ENCODE data around the gene SOX6. TPM values are rescaled to one million over a fixed set of nuclear protein-coding genes. Genes with fewer than 3 reads are reported as not detected.

The SOX6 gene
- total RNA-seq, 2 experiments from 2014 or later = 0.36 TPM; not detected in 1

- CTCF ChIA-PET = no interaction called here
- Mint-ChIP-seq H3K4me3 (no peak overlapping the region), H3K27ac (no peak overlapping the region), H3K27me3 (no peaks in the 10 kb centered on the region), H3K9me3 (no peaks in the 10 kb centered on the region), H3K4me1 (ENCODE audit: low read depth) (no peaks in the 10 kb centered on the region), H3K36me3 (ENCODE audit: low read depth) (no peaks in the 10 kb centered on the region)
- no peak for ATAC-seq
- DNase-seq = no peak
- TF ChIP-seq CTCF (IDR thresholded peaks at IDR 0.05) = no peak
- intact Hi-C loops (cut with micrococcal nuclease) = no loop called here
- POLR2A ChIA-PET = no interaction called here
Observed at GRCh38 chr11:16047073-16047472, 309.3 kb downstream of the SOX6 start.

GRCh38 chr11:16043617-16044016 is 312.7 kb downstream of the SOX6 start:
- CTCF ChIA-PET = no interaction called here
- TF ChIP-seq CTCF (IDR thresholded peaks at IDR 0.05) = no peak
- Mint-ChIP-seq H3K4me1 (ENCODE audit: low read depth) (no peaks in the 10 kb centered on the region), H3K27ac (no peak overlapping the region), H3K27me3 (no peaks in the 10 kb centered on the region), H3K9me3 (no peaks in the 10 kb centered on the region), H3K4me3 (no peak overlapping the region), H3K36me3 (ENCODE audit: low read depth) (no peaks in the 10 kb centered on the region)
- intact Hi-C loops (cut with micrococcal nuclease) = no loop called here
- DNase-seq = no peak
- ATAC-seq = no peak
- POLR2A ChIA-PET = no interaction called here

- no peaks in the 10 kb centered on the region for H3K9me3 Mint-ChIP-seq
- ChIA-PET CTCF (no interaction called here), POLR2A (no interaction called here)
- H3K36me3 Mint-ChIP-seq (ENCODE audit: low read depth) = no peaks in the 10 kb centered on the region
- TF ChIP-seq CTCF (IDR thresholded peaks at IDR 0.05) = no peak
- DNase-seq (no peak), ATAC-seq (no peak)
- no peaks in the 10 kb centered on the region for H3K4me1 Mint-ChIP-seq (ENCODE audit: low read depth)
- no peak overlapping the region for H3K27ac Mint-ChIP-seq
- no peaks in the 10 kb centered on the region for H3K27me3 Mint-ChIP-seq
- intact Hi-C loops (cut with micrococcal nuclease) = no loop called here
- H3K4me3 Mint-ChIP-seq = no peak overlapping the region
Observed at GRCh38 chr11:16041207-16041606, 315.1 kb downstream of the SOX6 start.

GRCh38 chr11:16040151-16040550 is 316.2 kb downstream of the SOX6 start:
- Mint-ChIP-seq H3K27ac (no peak overlapping the region), H3K4me1 (ENCODE audit: low read depth) (no peaks in the 10 kb centered on the region), H3K4me3 (no peak overlapping the region), H3K9me3 (no peaks in the 10 kb centered on the region), H3K27me3 (no peaks in the 10 kb centered on the region), H3K36me3 (ENCODE audit: low read depth) (no peaks in the 10 kb centered on the region)
- POLR2A ChIA-PET = no interaction called here
- intact Hi-C loops (cut with micrococcal nuclease) = no loop called here
- CTCF ChIA-PET = no interaction called here
- no peak for TF ChIP-seq CTCF (IDR thresholded peaks at IDR 0.05)
- DNase-seq (no peak), ATAC-seq (no peak)

GRCh38 chr11:16037179-16037578 is 319.2 kb downstream of the SOX6 start:
- H3K4me3 Mint-ChIP-seq = no peak overlapping the region
- intact Hi-C loops (cut with micrococcal nuclease) = no loop called here

More at GRCh38 chr11:16037179-16037578, 319.2 kb downstream of the SOX6 start:
- Mint-ChIP-seq H3K9me3 (no peaks in the 10 kb centered on the region), H3K36me3 (ENCODE audit: low read depth) (no peaks in the 10 kb centered on the region), H3K4me1 (ENCODE audit: low read depth) (no peaks in the 10 kb centered on the region), H3K27ac (no peak overlapping the region), H3K27me3 (no peaks in the 10 kb centered on the region)
- ChIA-PET POLR2A (interaction anchor here (0.6 kb wide), 1 partner anchor 469 kb away, joined by 3 read pairs; no protein-coding TSS in a partner anchor), CTCF (no interaction called here)
- ATAC-seq = no peak
- no peak for DNase-seq
- TF ChIP-seq CTCF (IDR thresholded peaks at IDR 0.05) = no peak
